Measurements from ENCODE around the gene KLF5.
"Not testable (repeated sequence)": the region's sequence is repeated elsewhere in the genome, so short reads cannot be mapped to it uniquely, and the experiment has no call there.

Gene KLF5

DNA sequence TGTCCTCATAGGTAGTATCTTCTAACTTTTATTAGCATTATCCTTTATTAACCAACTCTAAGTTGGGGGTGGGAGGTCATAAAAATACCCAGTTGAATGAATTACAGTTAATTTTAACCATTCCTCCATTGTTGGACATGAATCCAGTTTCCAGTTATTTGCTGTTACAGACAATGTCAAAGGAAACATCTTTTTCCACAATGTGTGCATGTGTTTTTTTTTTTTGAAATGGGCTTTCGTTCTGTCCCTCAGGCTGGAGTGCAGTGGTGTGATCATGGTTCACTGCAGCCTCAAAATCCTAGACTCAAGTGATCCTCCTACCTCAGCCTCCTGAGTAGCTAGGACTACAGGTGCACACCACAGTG, 32.0 kb downstream of the KLF5 start:
- no peak overlapping the region for H3K27ac ChIP-seq (ENCODE audit: low read length)
- no peak overlapping the region for H3K4me3 ChIP-seq (ENCODE audit: low read length)
- H3K9ac ChIP-seq (ENCODE audit: low read depth, low read length) = no peak overlapping the region
- H3K27me3 ChIP-seq (ENCODE audit: insufficient read depth, low read length) = no peaks in the 10 kb centered on the region
- H3K9me3 ChIP-seq (ENCODE audit: insufficient read depth, low read depth, low read length) = peaks cover 24% of the 10 kb centered on the region
- no peaks in the 10 kb centered on the region for H3K4me1 ChIP-seq (ENCODE audit: insufficient read depth, low read length)
- H3K36me3 ChIP-seq (ENCODE audit: insufficient read depth, low read depth, low read length) = no peaks in the 10 kb centered on the region

DNA sequence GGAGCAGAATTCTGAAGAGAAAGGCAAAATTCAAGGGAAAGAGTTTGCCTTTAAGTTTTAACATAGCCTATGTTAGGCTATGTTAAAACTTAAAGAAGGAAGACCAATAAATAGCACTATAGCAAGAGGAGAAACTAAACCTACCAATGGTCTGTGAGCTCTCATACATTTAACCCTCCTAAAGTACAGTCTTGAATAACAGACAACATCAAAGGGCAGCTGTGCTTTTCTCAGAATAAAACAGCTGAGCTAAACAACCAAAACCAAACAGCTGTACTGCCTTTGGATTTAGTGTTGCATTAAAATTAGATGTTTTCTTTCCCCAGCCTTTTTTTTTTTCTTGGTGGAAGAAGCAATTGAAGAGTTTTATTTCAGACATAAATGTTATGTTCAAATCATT, 34.0 kb downstream of the KLF5 start:
- Histone ChIP-seq H3K9ac (ENCODE audit: low read depth, low read length) (no peak overlapping the region), H3K27me3 (ENCODE audit: insufficient read depth, low read length) (no peaks in the 10 kb centered on the region), H3K27ac (ENCODE audit: low read length) (no peak overlapping the region), H3K9me3 (ENCODE audit: insufficient read depth, low read depth, low read length) (peaks cover 19% of the 10 kb centered on the region), H3K36me3 (ENCODE audit: insufficient read depth, low read depth, low read length) (no peaks in the 10 kb centered on the region), H3K4me1 (ENCODE audit: insufficient read depth, low read length) (no peaks in the 10 kb centered on the region), H3K4me3 (ENCODE audit: low read length) (no peak overlapping the region)

- Histone ChIP-seq H3K4me3 (ENCODE audit: low read length) (no peak overlapping the region), H3K9ac (ENCODE audit: low read depth, low read length) (no peak overlapping the region), H3K4me1 (ENCODE audit: insufficient read depth, low read length) (no peaks in the 10 kb centered on the region), H3K27me3 (ENCODE audit: insufficient read depth, low read length) (no peaks in the 10 kb centered on the region), H3K36me3 (ENCODE audit: insufficient read depth, low read depth, low read length) (no peaks in the 10 kb centered on the region), H3K27ac (ENCODE audit: low read length) (no peak overlapping the region), H3K9me3 (ENCODE audit: insufficient read depth, low read depth, low read length) (peaks cover 6% of the 10 kb centered on the region; the same call in 1 of the 2 replicates)
These were observed 37.4 kb downstream of the KLF5 start for GRCh38 chr13:73096173-73096572.

DNA sequence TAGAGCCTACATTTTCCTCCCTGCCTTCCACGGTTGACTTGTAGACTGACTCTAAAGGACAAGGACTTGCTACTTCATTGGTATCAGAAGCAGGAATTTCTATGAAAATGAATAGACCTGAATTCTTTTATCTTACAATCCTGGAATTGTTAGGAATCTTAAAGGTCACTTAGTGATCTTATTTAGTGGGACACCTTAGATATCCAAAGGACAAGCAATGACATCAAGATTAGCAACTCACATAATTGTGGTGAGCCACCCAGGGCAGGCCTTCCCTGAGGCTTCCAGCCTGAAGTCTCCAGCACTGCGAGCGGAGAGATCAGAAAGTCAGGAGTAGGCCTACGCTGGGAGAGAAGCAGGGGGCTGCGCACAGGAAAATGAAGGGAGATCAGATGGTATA, 37.8 kb downstream of the KLF5 start:
- Histone ChIP-seq H3K27ac (ENCODE audit: low read length) (no peak overlapping the region), H3K27me3 (ENCODE audit: insufficient read depth, low read length) (no peaks in the 10 kb centered on the region), H3K4me3 (ENCODE audit: low read length) (no peak overlapping the region), H3K36me3 (ENCODE audit: insufficient read depth, low read depth, low read length) (no peaks in the 10 kb centered on the region), H3K4me1 (ENCODE audit: insufficient read depth, low read length) (no peaks in the 10 kb centered on the region), H3K9ac (ENCODE audit: low read depth, low read length) (no peak overlapping the region), H3K9me3 (ENCODE audit: insufficient read depth, low read depth, low read length) (peaks cover 6% of the 10 kb centered on the region; the same call in 1 of the 2 replicates)

- H3K4me3 ChIP-seq (ENCODE audit: low read length); H3K27ac ChIP-seq (ENCODE audit: low read length); H3K4me1 ChIP-seq (ENCODE audit: insufficient read depth, low read length); H3K9ac ChIP-seq (ENCODE audit: low read depth, low read length); H3K27me3 ChIP-seq (ENCODE audit: insufficient read depth, low read length); H3K9me3 ChIP-seq (ENCODE audit: insufficient read depth, low read depth, low read length); H3K36me3 ChIP-seq (ENCODE audit: insufficient read depth, low read depth, low read length): not testable (repeated sequence)
These were observed 42.0 kb downstream of the KLF5 start for GRCh38 chr13:73100781-73101180.

- Histone ChIP-seq H3K9me3 (ENCODE audit: insufficient read depth, low read depth, low read length) (peaks cover 6% of the 10 kb centered on the region; the same call in 1 of the 2 replicates), H3K27me3 (ENCODE audit: insufficient read depth, low read length) (no peaks in the 10 kb centered on the region), H3K36me3 (ENCODE audit: insufficient read depth, low read depth, low read length) (no peaks in the 10 kb centered on the region)
These were observed 42.7 kb downstream of the KLF5 start for GRCh38 chr13:73101351-73102007.

DNA sequence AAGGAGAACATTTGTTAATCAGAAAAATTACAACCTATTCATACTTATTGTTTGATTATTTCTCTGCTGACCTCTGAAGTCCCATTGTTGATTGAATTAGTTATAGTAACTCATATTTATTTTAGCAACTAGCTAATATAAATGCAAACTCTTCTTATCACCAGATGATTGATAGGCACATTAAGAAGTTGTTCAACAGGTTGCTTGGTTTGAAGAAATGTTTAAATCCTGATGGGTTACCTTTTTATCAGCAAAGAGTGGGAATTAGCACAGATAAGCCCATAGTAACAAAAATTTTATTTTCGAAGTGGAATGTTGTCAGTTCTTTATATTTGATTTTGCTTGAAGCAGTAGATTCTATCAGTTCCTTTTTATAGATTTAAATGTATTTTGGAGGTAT, 44.4 kb downstream of the KLF5 start:
- Histone ChIP-seq H3K4me3 (ENCODE audit: low read length) (no peak overlapping the region), H3K27me3 (ENCODE audit: insufficient read depth, low read length) (no peaks in the 10 kb centered on the region), H3K9ac (ENCODE audit: low read depth, low read length) (no peak overlapping the region), H3K36me3 (ENCODE audit: insufficient read depth, low read depth, low read length) (no peaks in the 10 kb centered on the region), H3K9me3 (ENCODE audit: insufficient read depth, low read depth, low read length) (no peaks in the 10 kb centered on the region), H3K4me1 (ENCODE audit: insufficient read depth, low read length) (no peaks in the 10 kb centered on the region), H3K27ac (ENCODE audit: low read length) (no peak overlapping the region)

More at GRCh38 chr13:73101351-73102007, 42.7 kb downstream of the KLF5 start:
- H3K27ac ChIP-seq (ENCODE audit: low read length) = no peak overlapping the region
- no peak overlapping the region for H3K4me3 ChIP-seq (ENCODE audit: low read length)
- H3K9ac ChIP-seq (ENCODE audit: low read depth, low read length) = no peak overlapping the region
- no peaks in the 10 kb centered on the region for H3K4me1 ChIP-seq (ENCODE audit: insufficient read depth, low read length)

GRCh38 chr13:73106513-73107178, 47.8 kb downstream of the KLF5 start:
- Histone ChIP-seq H3K4me1 (ENCODE audit: insufficient read depth, low read length) (no peaks in the 10 kb centered on the region), H3K4me3 (ENCODE audit: low read length) (no peak overlapping the region), H3K9ac (ENCODE audit: low read depth, low read length) (no peak overlapping the region), H3K36me3 (ENCODE audit: insufficient read depth, low read depth, low read length) (no peaks in the 10 kb centered on the region), H3K27ac (ENCODE audit: low read length) (no peak overlapping the region), H3K27me3 (ENCODE audit: insufficient read depth, low read length) (no peaks in the 10 kb centered on the region), H3K9me3 (ENCODE audit: insufficient read depth, low read depth, low read length) (no peaks in the 10 kb centered on the region)

GRCh38 chr13:73107481-73107880, 48.7 kb downstream of the KLF5 start:
- Histone ChIP-seq H3K9me3 (ENCODE audit: insufficient read depth, low read depth, low read length) (no peaks in the 10 kb centered on the region), H3K27me3 (ENCODE audit: insufficient read depth, low read length) (no peaks in the 10 kb centered on the region), H3K36me3 (ENCODE audit: insufficient read depth, low read depth, low read length) (no peaks in the 10 kb centered on the region), H3K9ac (ENCODE audit: low read depth, low read length) (no peak overlapping the region), H3K27ac (ENCODE audit: low read length) (no peak overlapping the region), H3K4me1 (ENCODE audit: insufficient read depth, low read length) (no peaks in the 10 kb centered on the region), H3K4me3 (ENCODE audit: low read length) (no peak overlapping the region)

DNA sequence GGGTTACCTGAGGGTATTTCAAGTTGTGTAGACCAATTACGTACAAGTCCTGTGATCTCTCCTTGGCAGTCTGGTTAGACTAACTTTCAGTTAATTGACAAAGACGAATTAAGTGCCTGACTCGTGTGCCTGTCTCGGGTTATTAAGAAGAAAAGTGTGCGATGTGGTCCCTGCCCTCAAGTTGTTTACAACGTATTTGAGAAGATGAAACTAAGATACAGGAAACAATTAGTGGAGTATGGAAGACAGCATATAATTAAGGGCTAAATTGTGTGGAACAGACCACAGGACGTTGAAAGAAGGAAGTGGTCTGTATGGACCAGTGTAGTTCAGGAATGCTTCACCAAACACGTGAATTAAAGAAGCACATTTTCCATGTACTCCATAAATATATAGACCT, 49.2 kb downstream of the KLF5 start:
- Histone ChIP-seq H3K27me3 (ENCODE audit: insufficient read depth, low read length) (no peaks in the 10 kb centered on the region), H3K9me3 (ENCODE audit: insufficient read depth, low read depth, low read length) (no peaks in the 10 kb centered on the region), H3K4me3 (ENCODE audit: low read length) (no peak overlapping the region), H3K9ac (ENCODE audit: low read depth, low read length) (no peak overlapping the region), H3K27ac (ENCODE audit: low read length) (no peak overlapping the region), H3K36me3 (ENCODE audit: insufficient read depth, low read depth, low read length) (no peaks in the 10 kb centered on the region), H3K4me1 (ENCODE audit: insufficient read depth, low read length) (no peaks in the 10 kb centered on the region)

GRCh38 chr13:73109288-73109899, 50.6 kb downstream of the KLF5 start:
- no peak overlapping the region for H3K9ac ChIP-seq (ENCODE audit: low read depth, low read length)
- no peak overlapping the region for H3K4me3 ChIP-seq (ENCODE audit: low read length)
- no peaks in the 10 kb centered on the region for H3K36me3 ChIP-seq (ENCODE audit: insufficient read depth, low read depth, low read length)
- no peaks in the 10 kb centered on the region for H3K9me3 ChIP-seq (ENCODE audit: insufficient read depth, low read depth, low read length)
- no peaks in the 10 kb centered on the region for H3K27me3 ChIP-seq (ENCODE audit: insufficient read depth, low read length)
- H3K27ac ChIP-seq (ENCODE audit: low read length) = no peak overlapping the region
- H3K4me1 ChIP-seq (ENCODE audit: insufficient read depth, low read length) = no peaks in the 10 kb centered on the region

- no peak overlapping the region for H3K9ac ChIP-seq (ENCODE audit: low read depth, low read length)
- no peaks in the 10 kb centered on the region for H3K9me3 ChIP-seq (ENCODE audit: insufficient read depth, low read depth, low read length)
- no peak overlapping the region for H3K27ac ChIP-seq (ENCODE audit: low read length)
- H3K4me3 ChIP-seq (ENCODE audit: low read length) = no peak overlapping the region
- H3K4me1 ChIP-seq (ENCODE audit: insufficient read depth, low read length) = no peaks in the 10 kb centered on the region
- H3K27me3 ChIP-seq (ENCODE audit: insufficient read depth, low read length) = no peaks in the 10 kb centered on the region
- H3K36me3 ChIP-seq (ENCODE audit: insufficient read depth, low read depth, low read length) = no peaks in the 10 kb centered on the region
These were observed 51.2 kb downstream of the KLF5 start for GRCh38 chr13:73109969-73110368.
